ENCODE measurements around the gene KLF12.

The KLF12 gene

DNA sequence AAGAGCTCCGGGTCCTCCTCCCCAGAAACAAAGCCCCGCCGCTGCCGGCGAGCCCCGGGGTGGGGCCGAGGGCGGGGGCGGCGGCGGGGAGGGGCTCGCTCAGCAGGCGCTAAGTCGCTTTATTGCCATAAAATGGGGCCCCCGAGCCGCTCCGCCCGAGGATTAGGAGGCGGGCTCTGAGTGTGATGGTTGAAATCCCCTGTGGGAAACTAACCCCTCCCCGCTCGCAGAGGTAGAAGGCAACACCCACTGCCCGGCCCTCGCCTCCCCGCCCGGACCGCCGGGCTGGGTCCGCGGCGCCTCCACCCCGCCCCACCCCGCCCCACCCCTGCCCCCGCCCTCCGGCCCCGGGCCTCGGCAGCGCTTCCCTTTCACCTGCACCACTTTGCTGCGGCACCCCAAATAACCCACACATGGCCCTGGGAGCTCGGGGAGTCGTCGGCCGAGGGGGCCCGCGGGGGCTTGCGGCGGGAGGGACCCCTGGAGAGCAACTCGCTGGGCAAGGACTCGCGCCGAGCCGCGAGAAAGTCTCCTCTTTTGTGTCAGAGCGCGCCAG is at the start of gene KLF12:
KLF12 (minus strand) TSS at position 184 of the 556 bp plus-strand sequence.
- DNase-seq (ENCODE audit: low read depth): no peak

DNA sequence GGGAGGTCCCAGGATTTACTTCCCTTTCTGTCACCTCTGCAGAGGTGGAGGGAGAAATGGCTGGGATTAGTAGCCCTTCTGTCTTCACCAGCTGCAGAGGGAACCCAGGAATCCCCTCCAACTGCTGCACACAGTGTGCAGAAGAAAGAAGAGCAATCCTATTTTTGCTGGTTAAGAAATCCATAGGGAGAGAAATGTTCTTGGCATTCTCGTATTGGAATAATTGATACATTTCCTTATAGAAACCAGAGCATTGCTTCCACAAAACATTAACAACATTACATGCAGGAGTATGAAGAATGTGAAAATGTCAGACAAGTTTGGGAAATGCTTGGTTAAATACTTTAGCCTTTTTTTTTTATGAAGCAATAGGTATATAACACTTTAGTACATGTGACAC is 48.3 kb upstream of the KLF12 start:
- no peak for DNase-seq (ENCODE audit: low read depth)

DNA sequence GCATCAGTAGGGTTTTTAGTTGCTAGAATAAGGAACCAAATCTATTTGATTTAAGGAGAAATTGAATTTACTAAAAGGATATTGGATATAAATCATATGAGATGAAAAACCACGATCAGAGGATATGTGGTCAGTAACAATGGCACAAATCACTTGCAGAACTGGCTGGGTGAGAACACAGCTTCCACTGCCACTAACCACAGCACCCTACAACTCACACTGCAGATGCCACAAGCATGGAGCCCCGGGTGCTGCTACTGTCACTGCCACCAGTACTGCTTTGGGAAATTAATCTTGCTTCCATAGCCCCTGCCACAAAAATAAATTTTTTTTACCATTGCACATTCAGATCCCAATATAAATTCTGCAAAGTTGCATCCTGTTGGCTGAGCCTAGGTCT is 40.6 kb upstream of the KLF12 start:
- no peak for DNase-seq (ENCODE audit: low read depth)

GRCh38 chr13:74173822-74174221 is 39.6 kb upstream of the KLF12 start:
- no peak for DNase-seq (ENCODE audit: low read depth)

DNA sequence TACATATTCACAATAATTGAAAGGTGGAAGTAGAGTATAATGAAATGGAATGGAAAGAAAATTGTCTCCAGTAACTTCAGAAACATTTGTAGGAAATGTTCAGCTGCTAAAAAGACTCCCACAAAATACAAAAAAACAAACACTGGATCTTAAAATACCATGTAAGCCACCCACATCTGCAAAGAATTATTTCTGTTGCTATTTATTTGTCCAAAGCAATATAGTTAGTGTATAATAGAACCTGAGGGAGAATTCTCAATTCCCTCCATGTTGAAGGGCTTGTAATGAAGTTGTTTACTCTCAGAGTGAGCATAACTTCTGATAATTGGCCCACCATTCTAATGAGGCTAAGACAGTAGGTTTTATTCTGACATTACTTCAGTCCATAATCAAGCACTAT is 37.4 kb upstream of the KLF12 start:
- no peak for DNase-seq (ENCODE audit: low read depth)

- DNase-seq (ENCODE audit: low read depth): no peak
These were observed 35.5 kb upstream of the KLF12 start for GRCh38 chr13:74169676-74170075.

DNA sequence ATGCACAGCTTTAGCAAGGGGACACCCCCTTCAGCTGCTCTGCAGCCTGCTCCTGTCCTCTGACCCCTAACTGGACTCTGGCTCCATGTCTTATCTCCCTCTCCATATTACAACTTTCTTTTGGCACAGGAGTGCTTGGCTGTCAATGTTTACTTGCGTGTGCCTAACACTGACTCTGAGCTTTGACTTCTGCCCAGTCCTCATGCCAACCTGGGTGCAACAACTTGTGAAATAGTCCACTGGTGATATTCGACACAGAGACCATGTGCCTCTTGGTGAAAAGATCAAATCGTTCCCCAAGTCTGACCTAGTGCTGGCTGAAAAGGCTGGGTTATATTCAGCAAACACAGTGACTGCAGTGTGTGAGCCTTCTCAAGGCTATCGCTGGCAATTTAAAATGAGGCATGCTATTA is 34.1 kb upstream of the KLF12 start:
- DNase-seq (ENCODE audit: low read depth): no peak

DNA sequence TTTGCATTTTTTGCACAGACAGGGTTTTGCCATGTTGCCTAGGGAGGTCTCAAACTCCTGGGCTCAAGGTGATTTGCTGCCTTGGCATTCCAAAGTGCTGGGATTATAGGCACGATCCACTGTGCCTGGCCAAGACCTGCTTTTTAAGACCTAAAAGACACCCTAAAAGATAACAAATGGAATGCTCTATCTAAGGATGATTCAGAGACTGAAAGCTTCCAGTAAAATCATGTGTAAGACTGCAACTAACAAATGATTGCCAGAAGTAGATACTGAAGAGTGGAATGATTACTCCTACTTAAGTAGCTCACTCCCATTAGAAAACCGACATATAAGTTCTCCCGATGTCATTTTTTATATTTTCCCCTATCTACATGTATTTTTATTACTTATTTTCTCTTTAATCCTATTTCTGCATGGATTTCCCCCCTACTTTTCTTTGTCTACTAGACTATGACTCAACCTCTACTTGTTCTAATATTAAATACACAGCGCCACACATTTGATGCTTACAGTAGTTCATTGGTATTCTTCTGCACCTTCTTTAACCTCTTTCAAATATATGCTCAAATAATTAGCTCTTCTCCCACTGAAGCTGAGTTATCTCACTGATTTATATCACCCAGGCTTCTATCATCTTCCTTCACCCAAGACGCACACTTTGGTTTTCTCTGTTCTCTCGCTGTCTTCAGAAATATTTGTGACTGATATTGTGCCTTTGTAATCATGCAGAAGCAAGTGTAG is 32.2 kb upstream of the KLF12 start:
- DNase-seq (ENCODE audit: low read depth): no peak

DNA sequence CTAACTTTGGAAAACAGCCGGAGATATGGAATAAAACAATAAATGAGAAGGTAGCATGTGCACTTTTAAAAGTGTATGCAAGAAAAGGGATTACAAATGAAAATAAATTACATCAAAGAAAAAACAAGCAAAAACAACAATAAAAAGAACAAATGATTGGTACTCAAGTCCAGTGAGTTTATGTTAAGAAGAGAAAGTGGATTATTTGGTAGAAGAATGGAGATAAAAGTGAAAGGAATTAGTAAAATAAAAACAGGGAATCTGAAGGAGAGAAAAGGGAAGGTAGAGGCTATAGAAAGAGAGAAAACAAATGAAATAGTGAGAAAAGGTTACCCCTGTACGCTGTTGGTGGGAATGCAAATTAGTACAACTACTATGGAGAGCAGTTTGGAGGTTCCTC is 28.6 kb upstream of the KLF12 start:
- DNase-seq (ENCODE audit: low read depth): no peak

DNA sequence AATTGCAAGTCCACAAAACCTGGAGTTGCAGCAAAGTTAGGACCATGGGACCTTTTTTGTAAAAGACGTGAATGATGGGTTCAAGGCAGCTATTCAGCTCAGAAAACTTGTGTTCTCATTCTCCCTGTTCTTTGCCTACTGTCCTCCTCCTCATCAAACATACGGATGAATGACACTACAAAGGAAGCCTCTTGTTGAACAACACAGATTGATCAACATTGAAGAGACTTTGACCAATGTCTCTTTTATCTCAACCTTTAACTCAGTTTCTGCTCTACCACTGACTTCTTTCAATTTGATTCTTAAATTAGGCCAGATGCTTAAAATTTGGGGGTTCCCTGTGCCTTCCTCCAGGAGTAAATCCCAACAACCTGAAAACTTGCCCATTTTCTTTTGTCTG is 27.9 kb upstream of the KLF12 start:
- DNase-seq (ENCODE audit: low read depth): no peak

DNA sequence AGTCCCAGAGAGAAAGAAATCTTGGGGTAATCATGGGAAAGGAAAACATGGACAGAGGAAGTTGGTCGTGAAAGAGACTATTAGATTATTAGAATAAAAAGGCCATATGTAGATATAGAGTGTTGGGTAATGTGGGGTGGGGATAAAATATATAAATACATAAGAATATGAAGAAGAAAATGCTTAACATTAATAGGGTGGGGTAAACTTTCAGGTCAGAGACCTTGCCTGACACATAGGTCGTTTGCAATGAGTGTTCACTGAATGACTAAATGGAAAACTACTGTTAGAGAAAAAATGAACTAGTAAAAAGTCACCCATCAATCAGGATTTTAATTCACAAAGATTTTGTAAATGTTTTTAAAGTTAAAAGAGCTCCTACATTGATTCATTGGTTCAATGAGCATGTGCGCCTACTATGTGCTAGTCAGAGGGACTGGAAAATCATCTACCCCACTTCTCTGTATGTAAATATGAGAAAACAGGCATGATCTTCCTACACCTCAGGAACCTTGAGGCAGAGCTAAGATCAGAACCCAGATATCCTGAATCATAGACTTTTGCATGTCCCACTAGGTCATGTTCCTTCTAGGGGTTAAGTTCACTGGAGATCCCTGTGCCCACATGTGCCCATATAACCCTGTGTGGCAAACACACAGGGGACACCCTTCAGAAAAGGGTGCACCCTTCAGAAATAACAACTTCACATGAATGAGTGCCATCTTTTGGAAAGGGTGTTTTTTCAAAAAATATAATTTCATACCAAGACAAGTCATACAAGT is 24.6 kb upstream of the KLF12 start:
- no peak for DNase-seq (ENCODE audit: low read depth)

GRCh38 chr13:74158028-74158427 is 23.8 kb upstream of the KLF12 start:
- no peak for DNase-seq (ENCODE audit: low read depth)

DNA sequence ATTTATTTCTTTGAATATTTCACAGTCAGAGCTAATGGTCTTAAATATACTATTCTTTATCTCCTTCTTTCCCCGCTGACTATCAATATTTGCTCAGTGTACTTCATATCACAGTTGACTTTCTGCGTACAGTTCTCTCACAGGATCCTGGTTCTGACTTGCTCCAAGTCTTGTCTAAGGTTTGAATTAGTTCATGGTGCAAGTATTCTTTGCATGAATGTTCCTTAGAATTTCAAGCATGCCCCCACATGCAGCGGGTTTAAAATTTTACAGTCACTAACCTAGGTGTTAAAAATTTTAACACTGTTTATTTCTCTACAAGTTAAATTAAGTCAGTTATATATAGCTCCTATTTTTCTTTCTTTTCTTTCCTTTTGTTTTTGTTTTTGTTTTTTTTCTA is 20.8 kb upstream of the KLF12 start:
- DNase-seq (ENCODE audit: low read depth): no peak

DNA sequence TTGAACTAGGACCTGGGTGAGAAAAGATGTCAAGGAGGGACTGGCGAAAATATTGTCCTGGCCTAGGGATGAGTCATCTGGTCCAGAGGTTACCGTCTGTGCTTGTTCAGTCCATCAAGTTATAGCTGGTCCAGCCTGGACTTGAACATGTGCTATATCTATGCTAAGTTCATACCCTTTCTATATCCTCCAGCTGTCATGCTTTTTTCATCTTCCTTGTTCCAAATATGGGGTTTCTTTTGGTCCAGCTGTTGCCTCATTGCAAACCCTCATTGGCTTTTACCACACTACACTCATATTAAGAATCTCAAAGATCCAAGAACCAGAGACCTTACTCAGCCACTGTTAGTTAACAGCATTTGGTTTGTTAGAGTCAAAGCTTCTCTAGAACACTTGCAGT is 19.1 kb upstream of the KLF12 start:
- DNase-seq (ENCODE audit: low read depth): no peak

GRCh38 chr13:74151859-74152258 is 17.7 kb upstream of the KLF12 start:
- DNase-seq (ENCODE audit: low read depth): no peak

DNA sequence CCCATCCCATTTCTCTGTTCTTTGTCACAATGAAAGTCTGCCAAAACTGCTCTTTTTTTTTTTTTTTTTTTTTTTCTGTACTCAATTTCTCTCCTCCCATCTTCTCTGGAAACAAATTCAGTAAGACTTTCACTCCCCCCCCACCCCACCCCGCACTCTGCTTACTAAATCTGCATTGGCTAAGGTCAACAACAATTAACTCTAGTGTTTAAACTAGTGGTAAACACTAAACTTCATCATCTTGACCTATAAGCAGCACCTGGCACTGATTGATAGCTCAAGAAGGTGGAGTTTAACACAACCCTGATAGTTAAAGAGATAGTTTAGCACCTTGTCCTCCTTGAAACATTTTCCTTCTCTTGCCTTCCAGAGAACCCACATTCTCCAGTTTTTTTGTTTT is 14.1 kb upstream of the KLF12 start:
- DNase-seq (ENCODE audit: low read depth): no peak

DNA sequence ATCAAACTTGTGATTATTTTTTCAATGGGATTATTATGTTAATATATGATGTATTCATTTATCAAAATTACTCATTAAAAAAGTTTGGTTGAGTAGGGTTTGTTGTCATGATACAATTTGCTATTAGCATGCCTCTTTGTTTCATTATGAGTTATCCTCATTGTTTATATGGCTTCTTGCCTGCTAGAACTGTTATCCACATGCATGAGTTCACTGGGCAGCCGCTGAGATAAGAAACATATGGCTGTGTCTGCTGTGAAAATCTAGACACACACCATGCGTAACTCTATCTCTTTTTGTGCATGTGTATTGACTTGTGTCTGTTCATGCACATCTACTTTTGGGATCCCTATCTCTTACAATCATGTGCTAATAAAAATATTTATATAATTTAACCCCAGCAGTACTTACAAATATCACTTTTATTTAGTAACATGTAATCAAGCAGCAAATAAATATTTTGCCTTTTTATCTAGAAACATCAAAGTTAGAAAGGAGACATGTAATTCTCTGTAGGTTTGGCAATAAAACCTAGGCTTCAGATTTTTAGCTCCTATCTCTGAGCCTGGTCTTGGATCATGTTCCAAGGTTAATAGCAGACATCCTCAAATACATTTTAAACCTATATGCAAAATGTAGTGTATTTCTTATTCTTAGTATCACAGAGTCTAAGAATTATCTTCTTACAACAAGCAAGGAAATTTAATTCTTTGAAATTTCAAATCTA is 11.2 kb upstream of the KLF12 start:
- no peak for DNase-seq (ENCODE audit: low read depth)

DNA sequence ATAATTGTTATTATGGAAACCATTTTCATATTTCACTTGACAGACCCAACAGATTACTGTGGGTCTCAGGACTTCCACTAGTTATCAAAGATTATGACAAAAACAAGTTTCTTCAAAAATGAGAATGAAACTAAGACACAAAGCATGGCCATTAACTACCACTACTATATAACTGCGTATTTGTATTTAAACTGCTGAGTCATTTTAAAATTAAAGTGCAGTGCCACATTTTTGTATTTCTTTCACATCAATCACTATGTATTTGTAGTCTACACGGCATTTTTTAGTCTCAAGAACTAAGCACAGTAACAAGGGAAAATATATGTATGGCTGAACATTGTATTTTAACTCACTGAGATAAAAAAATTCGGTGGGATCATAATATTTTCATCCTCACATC is 10.1 kb upstream of the KLF12 start:
- DNase-seq (ENCODE audit: low read depth): no peak

DNA sequence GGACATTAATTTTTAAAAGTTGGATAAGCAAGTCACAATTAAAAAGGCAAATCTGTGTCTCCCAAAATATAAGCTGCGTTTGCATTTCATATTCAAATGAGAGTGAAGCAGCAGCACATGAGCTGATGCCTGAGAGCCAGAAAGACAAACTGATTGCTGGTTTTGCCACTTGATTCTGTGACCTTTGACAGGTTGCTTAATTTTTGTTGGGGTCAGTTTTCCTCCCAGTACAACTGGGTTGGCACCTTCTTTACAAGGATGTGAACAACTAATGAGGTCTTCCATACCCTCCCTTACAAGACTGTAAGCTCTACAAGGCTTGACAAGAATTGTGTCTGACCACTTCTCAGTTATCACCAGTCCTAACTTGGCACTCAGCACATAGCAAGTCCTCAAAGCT is 8.1 kb upstream of the KLF12 start:
- DNase-seq (ENCODE audit: low read depth): no peak

DNA sequence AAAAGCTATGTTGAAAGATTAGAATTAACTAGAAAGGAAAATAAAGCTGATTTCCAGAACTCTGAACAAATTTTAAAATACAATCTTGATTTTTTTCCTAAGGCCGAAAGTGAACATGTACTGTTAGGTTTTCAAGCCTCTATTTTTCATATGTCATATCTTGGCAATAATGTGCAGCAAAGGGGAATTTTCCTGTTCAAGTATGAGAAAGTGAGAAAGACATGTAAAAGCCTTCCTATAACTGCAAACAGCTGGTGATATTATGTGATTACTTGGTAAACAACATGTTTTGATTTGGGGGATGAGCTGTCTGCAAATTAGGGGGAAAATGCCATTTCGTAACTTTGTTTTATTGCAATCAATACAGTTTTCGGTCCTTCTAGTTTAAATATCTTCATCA is 4.0 kb upstream of the KLF12 start:
- no peak for DNase-seq (ENCODE audit: low read depth)

DNA sequence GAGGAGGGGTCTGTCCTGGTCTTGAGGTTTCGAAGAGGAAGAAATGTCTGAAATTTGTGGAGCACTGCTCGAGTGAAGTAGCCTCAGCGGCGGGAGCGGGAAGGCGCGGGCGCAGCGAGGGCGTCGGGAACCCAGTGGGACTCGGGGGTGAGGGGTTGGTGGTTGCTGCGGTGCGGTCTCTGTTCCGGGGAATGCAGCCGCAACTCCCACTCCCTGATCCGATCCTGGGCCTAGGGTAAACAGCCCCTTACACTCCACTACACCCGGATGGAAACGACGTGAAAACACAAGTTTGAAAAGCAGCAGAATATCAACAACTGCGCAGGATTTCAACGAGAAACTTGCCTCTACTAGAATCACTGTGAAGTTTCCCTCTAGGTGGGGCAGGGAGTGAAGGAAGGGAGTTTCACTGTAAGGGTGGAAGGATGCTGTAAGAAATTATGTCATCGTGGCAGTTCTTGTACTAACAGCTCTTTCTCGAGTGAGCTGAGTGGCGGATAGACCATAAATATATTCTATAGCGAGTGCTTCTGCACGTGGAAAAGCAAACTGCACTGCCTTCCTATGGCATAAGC is 2.0 kb upstream of the KLF12 start:
- DNase-seq (ENCODE audit: low read depth): no peak

- no peak for DNase-seq (ENCODE audit: low read depth)
These were observed 1.3 kb upstream of the KLF12 start for GRCh38 chr13:74135326-74136083.

All from HS-27A (cell line).